Upper lobe of right lung (tissue), 1 donor: Measurements from ENCODE around the gene SHH. TPM values are rescaled to one million over a fixed set of nuclear protein-coding genes. Genes with fewer than 3 reads are reported as not detected.
A peak's percentile ranks its signal among the peaks of the same experiment; 100 is the strongest.

Experiments used
- ATAC-seq: fragments of 200-7000 bp; cut with Tn5 transposase; one replicate; pipeline ENCODE4 v1.9.1; 2020; ENCODE audit warnings: mild to moderate bottlenecking, moderate library complexity
- DNase-seq: peaks from one replicate; pipeline ENCODE4 v3.0.0-alpha.2; 2020
- H3K27ac ChIP-seq: fragments of 200-600 bp; one replicate; pipeline ENCODE4 v1.8.0; 2022
- H3K27me3 ChIP-seq: fragments of 200-600 bp; one replicate; pipeline ENCODE4 v1.8.0; 2022; ENCODE audit warnings: mild to moderate bottlenecking
- H3K36me3 ChIP-seq: fragments of 200-600 bp; one replicate; pipeline ENCODE4 v1.8.0; 2022
- H3K4me1 ChIP-seq: fragments of 200-600 bp; one replicate; pipeline ENCODE4 v1.8.0; 2022
- H3K4me3 ChIP-seq: fragments of 200-600 bp; one replicate; pipeline ENCODE4 v1.8.0; 2022; ENCODE audit warnings: mild to moderate bottlenecking
- H3K9me3 ChIP-seq: fragments of 200-600 bp; one replicate; pipeline ENCODE4 v1.8.0; 2022
- intact Hi-C: fragments of 100-400 bp; cut with DNase I; formaldehyde crosslinking; loops from one replicate; pipeline ENCODE4 v1.11.0; 2022
- total RNA-seq: library from RNA; stranded (reverse); fragmentation: NEBNext Ultra II Directional; extraction: Animal tissue kit (Norgen Biotek cat#: 25700); gene quantifications from one replicate; pipeline ENCODE4 v1.2.1, GENCODE V29; 2021
- TF ChIP-seq, protein P1 (sequence below): fragments of 200-600 bp; IDR thresholded peaks from one replicate; pipeline ENCODE4 v1.8.0; 2022; ENCODE audit warnings: antibody characterized with exemption
- donor health status: DM: no; HTN: yes; CAD: no; lungs with severe emphysema.

The SHH gene
- total RNA-seq, 1 donor from 2014 or later = 10.1 TPM

DNA sequence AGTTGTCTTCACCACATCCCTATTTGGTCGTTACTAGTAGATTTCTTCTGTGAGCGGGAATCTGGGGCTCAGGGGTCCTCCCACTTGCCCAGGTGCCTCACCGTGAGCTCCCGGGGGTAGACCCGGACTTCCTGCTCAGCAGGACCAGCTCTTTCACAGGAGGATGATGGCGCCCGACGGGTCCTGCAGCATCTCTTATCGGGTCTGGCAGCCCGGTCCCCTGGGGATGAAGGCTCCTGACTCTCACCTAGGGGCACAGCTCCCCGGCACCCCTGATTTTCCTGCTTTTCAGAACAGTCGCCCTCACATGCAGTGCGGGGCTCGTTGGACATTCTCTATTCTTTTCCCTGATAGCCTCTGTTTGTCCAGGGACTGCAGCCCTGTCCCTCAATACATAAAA is 33.0 kb upstream of the SHH start:
- H3K4me1 ChIP-seq = no peaks in the 10 kb centered on the region
- no peak overlapping the region for H3K27ac ChIP-seq
- DNase-seq (no peak), ATAC-seq (no peak)
- intact Hi-C loops = no loop called here
- no peaks in the 10 kb centered on the region for H3K36me3 ChIP-seq
- TF ChIP-seq, protein P1, sequence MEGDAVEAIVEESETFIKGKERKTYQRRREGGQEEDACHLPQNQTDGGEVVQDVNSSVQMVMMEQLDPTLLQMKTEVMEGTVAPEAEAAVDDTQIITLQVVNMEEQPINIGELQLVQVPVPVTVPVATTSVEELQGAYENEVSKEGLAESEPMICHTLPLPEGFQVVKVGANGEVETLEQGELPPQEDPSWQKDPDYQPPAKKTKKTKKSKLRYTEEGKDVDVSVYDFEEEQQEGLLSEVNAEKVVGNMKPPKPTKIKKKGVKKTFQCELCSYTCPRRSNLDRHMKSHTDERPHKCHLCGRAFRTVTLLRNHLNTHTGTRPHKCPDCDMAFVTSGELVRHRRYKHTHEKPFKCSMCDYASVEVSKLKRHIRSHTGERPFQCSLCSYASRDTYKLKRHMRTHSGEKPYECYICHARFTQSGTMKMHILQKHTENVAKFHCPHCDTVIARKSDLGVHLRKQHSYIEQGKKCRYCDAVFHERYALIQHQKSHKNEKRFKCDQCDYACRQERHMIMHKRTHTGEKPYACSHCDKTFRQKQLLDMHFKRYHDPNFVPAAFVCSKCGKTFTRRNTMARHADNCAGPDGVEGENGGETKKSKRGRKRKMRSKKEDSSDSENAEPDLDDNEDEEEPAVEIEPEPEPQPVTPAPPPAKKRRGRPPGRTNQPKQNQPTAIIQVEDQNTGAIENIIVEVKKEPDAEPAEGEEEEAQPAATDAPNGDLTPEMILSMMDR = no peak
- no peak overlapping the region for H3K4me3 ChIP-seq
- no peaks in the 10 kb centered on the region for H3K9me3 ChIP-seq
- no peaks in the 10 kb centered on the region for H3K27me3 ChIP-seq

DNA sequence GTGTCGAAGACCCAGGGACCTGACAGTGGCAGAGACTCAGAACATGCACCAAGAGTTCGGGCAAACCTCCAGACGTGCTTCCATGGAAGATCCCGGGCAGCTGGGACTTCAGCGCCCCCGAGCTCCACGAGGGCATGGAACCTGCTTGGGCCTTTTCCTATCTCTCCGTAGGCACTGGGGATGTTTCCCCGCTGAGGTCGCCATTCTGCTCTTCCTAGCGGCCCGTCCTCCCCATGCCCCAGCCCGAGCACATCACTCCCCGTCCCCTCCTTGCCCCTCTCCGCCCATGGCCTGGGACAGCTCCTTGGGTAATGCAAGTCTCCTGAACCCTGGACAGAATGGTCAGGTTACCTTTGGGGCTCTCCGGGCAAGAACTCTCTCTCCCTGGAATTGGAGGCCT is 32.3 kb upstream of the SHH start:
- intact Hi-C loops = no loop called here
- no peaks in the 10 kb centered on the region for H3K27me3 ChIP-seq
- H3K9me3 ChIP-seq = no peaks in the 10 kb centered on the region
- DNase-seq = no peak
- H3K36me3 ChIP-seq = no peaks in the 10 kb centered on the region
- TF ChIP-seq, protein P1 = no peak
- H3K27ac ChIP-seq = no peak overlapping the region
- no peak for ATAC-seq
- H3K4me3 ChIP-seq = no peak overlapping the region
- no peaks in the 10 kb centered on the region for H3K4me1 ChIP-seq

DNA sequence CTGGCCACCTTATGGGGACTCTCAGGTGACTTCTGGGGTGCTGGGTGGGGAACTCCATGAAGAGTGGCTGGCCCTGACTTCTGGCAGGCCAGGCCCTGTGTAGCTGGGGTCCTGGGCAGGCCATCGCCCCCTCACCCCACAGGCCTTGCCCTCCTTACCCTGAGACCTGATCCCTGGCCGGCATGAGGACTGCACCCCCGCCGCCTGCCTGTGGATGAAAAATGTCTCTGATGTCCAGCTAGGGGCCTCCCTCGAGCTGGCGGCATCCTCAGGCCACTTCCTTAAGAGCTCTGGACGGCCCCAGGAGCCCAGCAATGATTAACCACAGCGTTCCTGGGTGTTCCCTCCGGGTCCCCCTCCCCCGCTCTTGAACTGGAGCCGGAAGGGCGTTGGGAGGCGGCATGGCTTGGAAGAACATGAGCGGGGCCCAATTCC is 31.8 kb upstream of the SHH start:
- Histone ChIP-seq H3K27ac (peak overlapping the region; percentile 47), H3K36me3 (no peaks in the 10 kb centered on the region), H3K27me3 (no peaks in the 10 kb centered on the region), H3K4me3 (no peak overlapping the region), H3K4me1 (no peaks in the 10 kb centered on the region), H3K9me3 (no peaks in the 10 kb centered on the region)
- TF ChIP-seq, protein P1 = peak; percentile 16
- ATAC-seq (peak; percentile 95), DNase-seq (peak; percentile 93)
- intact Hi-C loops = no loop called here

DNA sequence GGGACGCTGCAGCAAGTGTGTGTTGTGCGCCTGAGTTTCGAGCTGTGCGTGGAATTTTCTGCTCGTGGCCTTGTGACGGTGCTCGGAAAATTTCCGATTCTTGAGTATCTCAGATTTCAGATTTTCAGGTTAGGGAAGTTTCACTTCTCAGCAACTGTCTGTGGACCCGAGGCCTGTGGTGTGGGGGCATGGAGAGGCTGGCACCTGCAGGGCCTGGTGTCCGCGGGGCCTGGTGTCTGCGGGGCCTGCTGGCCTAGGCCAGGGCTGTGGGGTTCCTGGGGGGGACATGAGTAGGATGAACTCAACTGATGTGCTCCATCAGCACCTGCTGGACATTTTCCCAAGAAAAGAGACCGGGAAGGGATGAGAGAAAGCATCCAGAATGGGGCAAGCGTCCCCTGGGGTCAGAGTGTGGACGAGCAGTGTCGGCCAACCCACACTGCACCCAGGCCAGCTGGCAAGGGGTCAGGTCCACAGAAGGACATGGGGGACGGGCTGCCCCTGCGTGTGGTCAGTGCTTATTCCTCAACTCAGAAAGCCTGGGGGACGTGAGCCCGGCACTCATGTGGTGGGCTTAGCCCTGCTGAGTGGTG is 31.3 kb upstream of the SHH start:
- DNase-seq (no peak), ATAC-seq (peak; percentile 38)
- no peaks in the 10 kb centered on the region for H3K27me3 ChIP-seq
- no peaks in the 10 kb centered on the region for H3K4me1 ChIP-seq
- TF ChIP-seq, protein P1 = no peak
- peak overlapping the region; percentile 47 for H3K27ac ChIP-seq
- no peaks in the 10 kb centered on the region for H3K9me3 ChIP-seq
- intact Hi-C loops = no loop called here
- no peak overlapping the region for H3K4me3 ChIP-seq
- no peaks in the 10 kb centered on the region for H3K36me3 ChIP-seq

DNA sequence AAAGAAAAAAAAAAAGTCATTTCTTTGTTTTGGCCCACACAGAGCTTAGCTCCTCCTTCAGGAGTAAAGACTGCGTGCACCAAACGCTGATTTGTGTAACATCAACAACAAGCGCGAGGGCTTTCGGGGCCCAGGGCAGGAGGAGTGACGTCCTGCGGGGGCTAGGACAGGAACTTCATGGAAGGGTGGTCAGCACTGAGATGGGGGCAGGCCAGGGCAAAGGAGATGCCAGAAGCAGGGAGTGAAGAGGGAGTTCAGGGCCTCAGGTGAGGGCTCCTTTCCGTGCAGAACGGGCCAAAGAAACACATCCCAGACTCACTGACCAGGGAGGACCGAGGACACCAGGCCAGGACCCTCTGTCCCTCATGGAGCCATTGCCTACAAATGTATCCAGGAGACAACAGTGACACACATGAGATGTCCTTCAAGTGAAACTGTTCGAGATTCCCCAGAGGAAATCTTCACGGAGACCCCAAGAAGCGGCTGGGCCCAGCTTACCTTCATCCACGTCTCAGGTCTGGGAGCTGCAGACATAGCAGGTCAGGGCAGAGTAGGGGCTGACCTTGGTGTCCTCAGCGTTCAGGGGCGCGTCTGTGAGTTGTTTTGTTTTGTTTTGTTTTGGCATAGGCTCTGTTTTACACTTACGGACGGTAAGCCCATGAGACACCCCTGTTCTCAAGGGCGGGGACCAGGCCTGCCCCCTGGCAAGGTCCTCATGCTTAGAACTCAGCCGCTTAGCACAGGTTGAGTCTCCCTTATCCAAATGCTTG is 30.4 kb upstream of the SHH start:
- TF ChIP-seq, protein P1 = no peak
- no peak for DNase-seq
- H3K9me3 ChIP-seq = no peaks in the 10 kb centered on the region
- H3K4me3 ChIP-seq = no peak overlapping the region
- no peaks in the 10 kb centered on the region for H3K36me3 ChIP-seq
- H3K27me3 ChIP-seq = no peaks in the 10 kb centered on the region
- no peak overlapping the region for H3K27ac ChIP-seq
- no peaks in the 10 kb centered on the region for H3K4me1 ChIP-seq
- intact Hi-C loops = no loop called here
- ATAC-seq = no peak
